ENCODE data around the gene PADI1.
A peak's percentile ranks its signal among the peaks of the same experiment; 100 is the strongest.

PADI1 gene

GRCh38 chr1:17194133-17194475 is 10.8 kb upstream of the PADI1 start:
- no peak for TF ChIP-seq SUZ12 (IDR thresholded peaks at IDR 0.05; ENCODE audit: extremely low read depth, insufficient read depth, insufficient read length)
- TF ChIP-seq ZNF274 (IDR thresholded peaks at IDR 0.05; ENCODE audit: low read depth, low read length) = no peak
- no peak for TF ChIP-seq YY1 (IDR thresholded peaks at IDR 0.05; ENCODE audit: insufficient read depth, insufficient read length)
- no peaks in the 10 kb centered on the region for H3K36me3 ChIP-seq (ENCODE audit: insufficient read depth, insufficient read length, low read length)
- no peak for DNase-seq (ENCODE audit: low read depth, low spot score)
- no peaks in the 10 kb centered on the region for H3K27me3 ChIP-seq (ENCODE audit: insufficient read depth, insufficient read length)
- H3K9ac ChIP-seq (ENCODE audit: insufficient read length, low read depth) = no peak overlapping the region
- no peaks in the 10 kb centered on the region for H3K9me3 ChIP-seq (ENCODE audit: insufficient read depth, low read length)
- no peak overlapping the region for H3K4me3 ChIP-seq (ENCODE audit: insufficient read length, low read depth)
- H3K4me1 ChIP-seq (ENCODE audit: insufficient read depth, insufficient read length) = peaks cover 9% of the 10 kb centered on the region

GRCh38 chr1:17194615-17195528 is 10.1 kb upstream of the PADI1 start:
- Histone ChIP-seq H3K36me3 (ENCODE audit: insufficient read depth, insufficient read length, low read length) (no peaks in the 10 kb centered on the region), H3K27me3 (ENCODE audit: insufficient read depth, insufficient read length) (no peaks in the 10 kb centered on the region), H3K9me3 (ENCODE audit: insufficient read depth, low read length) (no peaks in the 10 kb centered on the region), H3K9ac (ENCODE audit: insufficient read length, low read depth) (peak overlapping the region; percentile 32), H3K4me3 (ENCODE audit: insufficient read length, low read depth) (no peak overlapping the region), H3K4me1 (ENCODE audit: insufficient read depth, insufficient read length) (peaks cover 11% of the 10 kb centered on the region)
- TF ChIP-seq ZNF274 (IDR thresholded peaks at IDR 0.05; ENCODE audit: low read depth, low read length) (no peak), YY1 (IDR thresholded peaks at IDR 0.05; ENCODE audit: insufficient read depth, insufficient read length) (no peak), SUZ12 (IDR thresholded peaks at IDR 0.05; ENCODE audit: extremely low read depth, insufficient read depth, insufficient read length) (no peak)
- DNase-seq (ENCODE audit: low read depth, low spot score) = no peak

- no peak for DNase-seq (ENCODE audit: low read depth, low spot score)
- H3K36me3 ChIP-seq (ENCODE audit: insufficient read depth, insufficient read length, low read length) = no peaks in the 10 kb centered on the region
- no peak for TF ChIP-seq ZNF274 (IDR thresholded peaks at IDR 0.05; ENCODE audit: low read depth, low read length)
- TF ChIP-seq YY1 (IDR thresholded peaks at IDR 0.05; ENCODE audit: insufficient read depth, insufficient read length) = no peak
- no peak for TF ChIP-seq SUZ12 (IDR thresholded peaks at IDR 0.05; ENCODE audit: extremely low read depth, insufficient read depth, insufficient read length)
Measured at GRCh38 chr1:17195731-17196130, 9.2 kb upstream of the PADI1 start.

GRCh38 chr1:17196496-17197185 is 8.3 kb upstream of the PADI1 start:
- H3K9ac ChIP-seq (ENCODE audit: insufficient read length, low read depth) = no peak overlapping the region
- no peaks in the 10 kb centered on the region for H3K9me3 ChIP-seq (ENCODE audit: insufficient read depth, low read length)
- H3K27me3 ChIP-seq (ENCODE audit: insufficient read depth, insufficient read length) = no peaks in the 10 kb centered on the region
- peaks cover 6% of the 10 kb centered on the region for H3K4me1 ChIP-seq (ENCODE audit: insufficient read depth, insufficient read length)
- no peaks in the 10 kb centered on the region for H3K36me3 ChIP-seq (ENCODE audit: insufficient read depth, insufficient read length, low read length)
- no peak for DNase-seq (ENCODE audit: low read depth, low spot score)
- H3K4me3 ChIP-seq (ENCODE audit: insufficient read length, low read depth) = no peak overlapping the region
- TF ChIP-seq SUZ12 (IDR thresholded peaks at IDR 0.05; ENCODE audit: extremely low read depth, insufficient read depth, insufficient read length) (no peak), YY1 (IDR thresholded peaks at IDR 0.05; ENCODE audit: insufficient read depth, insufficient read length) (no peak), ZNF274 (IDR thresholded peaks at IDR 0.05; ENCODE audit: low read depth, low read length) (no peak)

More at GRCh38 chr1:17195731-17196130, 9.2 kb upstream of the PADI1 start:
- no peaks in the 10 kb centered on the region for H3K27me3 ChIP-seq (ENCODE audit: insufficient read depth, insufficient read length)
- H3K4me3 ChIP-seq (ENCODE audit: insufficient read length, low read depth) = no peak overlapping the region
- no peak overlapping the region for H3K9ac ChIP-seq (ENCODE audit: insufficient read length, low read depth)
- H3K9me3 ChIP-seq (ENCODE audit: insufficient read depth, low read length) = no peaks in the 10 kb centered on the region
- H3K4me1 ChIP-seq (ENCODE audit: insufficient read depth, insufficient read length) = peaks cover 6% of the 10 kb centered on the region

GRCh38 chr1:17197696-17198095 is 7.2 kb upstream of the PADI1 start:
- Histone ChIP-seq H3K36me3 (ENCODE audit: insufficient read depth, insufficient read length, low read length) (no peaks in the 10 kb centered on the region), H3K4me3 (ENCODE audit: insufficient read length, low read depth) (no peak overlapping the region), H3K9ac (ENCODE audit: insufficient read length, low read depth) (no peak overlapping the region), H3K4me1 (ENCODE audit: insufficient read depth, insufficient read length) (peaks cover 5% of the 10 kb centered on the region), H3K9me3 (ENCODE audit: insufficient read depth, low read length) (no peaks in the 10 kb centered on the region), H3K27me3 (ENCODE audit: insufficient read depth, insufficient read length) (no peaks in the 10 kb centered on the region)
- TF ChIP-seq ZNF274 (IDR thresholded peaks at IDR 0.05; ENCODE audit: low read depth, low read length) = no peak
- no peak for DNase-seq (ENCODE audit: low read depth, low spot score)

- H3K9me3 ChIP-seq (ENCODE audit: insufficient read depth, low read length) = no peaks in the 10 kb centered on the region
- TF ChIP-seq YY1 (IDR thresholded peaks at IDR 0.05; ENCODE audit: insufficient read depth, insufficient read length) (no peak), ZNF274 (IDR thresholded peaks at IDR 0.05; ENCODE audit: low read depth, low read length) (no peak), SUZ12 (IDR thresholded peaks at IDR 0.05; ENCODE audit: extremely low read depth, insufficient read depth, insufficient read length) (no peak)
- no peak for DNase-seq (ENCODE audit: low read depth, low spot score)
Measured at GRCh38 chr1:17198476-17199258, 6.3 kb upstream of the PADI1 start.

More at GRCh38 chr1:17198476-17199258, 6.3 kb upstream of the PADI1 start:
- H3K4me1 ChIP-seq (ENCODE audit: insufficient read depth, insufficient read length) = peaks cover 4% of the 10 kb centered on the region
- no peak overlapping the region for H3K4me3 ChIP-seq (ENCODE audit: insufficient read length, low read depth)
- H3K36me3 ChIP-seq (ENCODE audit: insufficient read depth, insufficient read length, low read length) = no peaks in the 10 kb centered on the region
- H3K27me3 ChIP-seq (ENCODE audit: insufficient read depth, insufficient read length) = no peaks in the 10 kb centered on the region
- no peak overlapping the region for H3K9ac ChIP-seq (ENCODE audit: insufficient read length, low read depth)

All from NT2/D1 (cell line).